DMS 273 (cell line): ENCODE measurements around the gene MCL1.
"Not testable (repeated sequence)": the region's sequence is repeated elsewhere in the genome, so short reads cannot be mapped to it uniquely, and the experiment has no call there.

Experiments
- DNase-seq: peaks from one replicate; lab custom pipeline; 2025; ENCODE audit not compliant: unreplicated experiment; lab: John Stamatoyannopoulos, UW

Gene MCL1

DNA sequence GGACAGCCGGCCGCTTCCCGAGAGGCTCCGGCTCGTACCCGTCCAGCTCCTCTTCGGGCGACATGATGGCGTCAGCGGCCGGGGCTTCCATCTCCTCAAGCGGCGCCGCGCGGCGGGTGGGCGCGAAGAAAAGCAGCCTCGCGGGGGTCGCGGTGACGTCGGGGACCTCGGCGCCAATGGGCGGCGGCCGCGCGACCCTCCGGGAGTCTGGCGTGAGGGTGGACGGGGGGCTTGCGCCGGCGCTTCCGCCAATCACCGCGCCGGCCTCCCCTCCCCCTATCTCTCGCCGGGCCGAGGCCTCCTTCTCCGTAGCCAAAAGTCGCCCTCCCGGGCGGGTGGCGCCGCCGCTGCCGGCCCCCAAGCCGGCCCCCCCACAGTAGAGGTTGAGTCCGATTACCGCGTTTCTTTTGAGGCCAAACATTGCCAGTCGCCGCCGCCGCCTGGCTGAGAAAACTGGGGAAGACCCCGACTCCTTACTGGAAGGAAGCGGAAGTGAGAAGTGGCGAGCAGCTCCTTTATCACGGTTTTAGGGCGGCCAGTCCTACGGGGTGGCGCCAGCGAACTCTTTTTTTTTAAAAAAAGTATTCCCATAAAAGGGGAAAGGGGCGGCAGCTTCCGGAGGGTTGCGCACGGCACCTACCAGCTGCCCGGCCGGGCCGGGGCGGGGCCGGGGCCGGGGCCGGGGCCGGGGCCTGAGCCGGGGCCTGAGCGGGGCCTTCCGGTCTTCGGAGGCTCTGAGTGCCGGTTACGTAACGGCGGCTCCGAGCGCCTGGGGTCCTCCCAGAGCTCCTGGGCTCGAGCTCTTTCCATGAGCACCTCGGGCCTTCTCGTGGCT lies at the start of gene MCL1:
Gene MCL1, minus strand, starts transcription at position 501 of the 835 bp plus-strand sequence. Its CDS starts 80 bp downstream, at position 421.
- DNase-seq: peak; percentile 100

DNA sequence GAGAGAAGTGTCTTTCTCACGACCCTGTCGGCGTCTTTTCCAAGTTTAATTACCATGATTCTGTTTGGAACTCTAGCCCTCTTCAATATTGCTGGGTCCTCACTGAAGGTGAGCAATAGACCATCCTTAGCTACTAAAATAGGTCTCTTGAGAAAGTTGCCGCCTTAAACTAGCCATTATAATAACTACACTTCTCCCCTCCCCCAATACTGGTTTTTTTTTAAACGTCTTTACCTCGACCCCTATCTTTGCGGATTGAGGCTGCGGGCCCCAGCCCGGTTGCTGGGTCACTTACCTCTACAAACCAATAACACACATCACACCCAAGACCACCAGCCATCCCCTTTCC lies 49.3 kb upstream of the MCL1 start:
- no peak for DNase-seq

DNA sequence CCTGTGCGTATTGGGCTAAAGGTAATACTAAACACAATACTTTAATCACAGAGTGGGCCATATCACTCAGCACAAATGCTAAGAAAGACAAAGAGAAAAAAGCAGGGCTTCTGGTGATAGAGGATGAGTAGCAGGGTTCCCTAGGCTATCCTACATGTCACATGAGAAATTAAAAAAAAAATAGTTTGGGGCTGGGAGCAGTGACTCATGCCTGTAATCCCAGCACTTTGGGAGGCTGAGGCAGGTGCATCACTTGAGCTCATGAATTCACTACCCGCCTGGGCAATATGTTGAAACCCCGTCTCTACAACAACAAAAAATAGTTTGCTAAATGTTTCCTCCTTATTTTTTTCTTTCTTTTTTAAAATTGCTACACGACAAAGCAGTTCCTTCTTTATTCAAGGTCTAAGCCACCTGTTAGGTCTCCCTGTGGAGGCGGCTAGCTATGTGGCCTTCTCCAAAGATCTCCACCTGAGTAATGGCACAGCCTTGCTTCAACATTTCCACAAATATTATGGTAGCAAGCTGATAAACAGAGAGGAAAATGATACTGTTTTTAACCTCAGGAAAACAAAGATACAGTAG lies 48.5 kb upstream of the MCL1 start:
- DNase-seq: no peak

DNA sequence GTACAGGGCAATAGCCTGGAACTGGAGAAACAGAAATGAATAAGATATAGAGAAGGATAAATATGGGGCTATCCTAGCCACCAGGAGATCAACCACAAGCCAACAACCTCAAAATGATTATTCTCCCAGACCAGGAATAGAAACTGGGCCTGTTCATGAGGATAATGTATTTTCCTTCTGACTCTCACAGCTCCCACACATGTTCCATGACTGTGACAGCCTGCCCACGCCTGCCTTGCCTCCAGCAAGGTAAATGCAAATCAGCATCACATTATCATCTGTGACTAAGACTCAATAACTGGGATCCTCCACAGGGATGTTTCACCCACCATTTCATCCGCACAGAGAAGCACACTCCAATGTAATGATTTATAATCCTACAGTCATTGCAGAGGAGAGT lies 46.7 kb upstream of the MCL1 start:
- DNase-seq: no peak

DNA sequence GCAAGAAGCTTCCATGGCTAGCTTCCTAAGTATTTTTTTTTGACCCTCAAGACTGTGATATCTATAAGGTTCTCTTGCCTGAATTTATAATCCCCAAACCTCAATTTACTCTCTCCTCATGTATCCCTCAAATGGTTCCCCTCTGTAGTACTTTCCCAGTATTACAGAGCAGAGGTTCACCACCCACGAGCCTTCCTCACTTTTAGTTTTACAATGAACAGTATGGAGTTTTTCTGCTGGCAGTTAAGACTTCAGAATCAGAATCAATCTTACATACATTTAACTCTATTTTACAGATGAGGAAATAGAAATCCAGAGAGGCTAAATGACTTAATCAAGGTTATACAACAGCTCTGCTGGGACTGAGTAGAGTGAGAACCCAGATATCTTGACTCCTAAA lies 45.1 kb upstream of the MCL1 start:
- not testable (repeated sequence) for DNase-seq

DNA sequence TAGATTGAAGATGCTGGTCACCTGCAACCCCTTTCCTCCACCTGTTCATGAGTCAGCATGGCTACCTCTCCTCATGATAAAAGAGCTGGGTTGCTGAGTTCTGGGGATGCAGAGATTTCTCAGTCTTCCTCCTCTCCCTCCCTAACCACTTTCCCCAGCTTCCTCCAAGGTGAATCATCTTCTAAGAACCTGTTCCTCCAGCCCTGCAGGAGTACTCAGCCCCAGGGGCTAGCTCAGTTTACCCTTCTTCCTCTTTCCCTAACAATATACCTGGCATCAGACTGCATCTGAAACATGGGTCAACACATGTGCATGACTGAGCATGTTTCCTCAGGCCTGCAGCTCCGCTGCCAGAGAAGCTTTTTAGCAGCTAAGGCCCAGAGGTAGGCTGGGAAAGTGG lies 44.7 kb upstream of the MCL1 start:
- DNase-seq: not testable (repeated sequence)

DNA sequence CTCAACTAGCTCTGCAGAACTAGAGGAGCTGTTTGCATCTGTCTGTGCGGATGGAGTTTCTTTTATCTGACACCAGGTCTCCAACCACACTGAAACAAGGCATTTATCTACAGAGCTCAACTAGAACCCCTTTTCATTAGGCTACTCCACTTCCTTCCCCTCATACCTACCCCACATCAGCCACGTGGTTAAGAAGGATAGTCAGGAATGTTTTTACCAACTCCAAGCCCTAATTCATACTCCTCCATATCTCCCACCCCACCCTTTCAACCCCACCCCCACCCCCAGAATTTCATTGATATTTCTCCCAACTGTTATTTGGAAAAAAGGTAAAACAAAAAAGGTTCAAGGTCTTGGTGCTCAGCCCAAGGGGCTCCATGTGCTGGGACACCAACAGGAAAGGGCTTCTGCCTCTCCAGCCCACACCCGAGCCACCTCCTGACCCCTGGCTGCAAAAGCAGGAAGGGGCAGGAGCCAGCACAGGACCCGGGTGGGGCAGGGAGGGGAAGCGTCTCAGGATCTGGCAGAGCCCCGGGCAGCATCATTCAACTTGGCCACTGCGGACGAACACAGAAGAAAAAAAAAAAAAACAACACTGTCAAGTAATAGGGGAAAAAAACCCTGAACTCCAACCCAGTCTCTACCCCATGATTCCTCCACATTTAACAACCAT lies 43.0 kb upstream of the MCL1 start:
- DNase-seq: no peak

DNA sequence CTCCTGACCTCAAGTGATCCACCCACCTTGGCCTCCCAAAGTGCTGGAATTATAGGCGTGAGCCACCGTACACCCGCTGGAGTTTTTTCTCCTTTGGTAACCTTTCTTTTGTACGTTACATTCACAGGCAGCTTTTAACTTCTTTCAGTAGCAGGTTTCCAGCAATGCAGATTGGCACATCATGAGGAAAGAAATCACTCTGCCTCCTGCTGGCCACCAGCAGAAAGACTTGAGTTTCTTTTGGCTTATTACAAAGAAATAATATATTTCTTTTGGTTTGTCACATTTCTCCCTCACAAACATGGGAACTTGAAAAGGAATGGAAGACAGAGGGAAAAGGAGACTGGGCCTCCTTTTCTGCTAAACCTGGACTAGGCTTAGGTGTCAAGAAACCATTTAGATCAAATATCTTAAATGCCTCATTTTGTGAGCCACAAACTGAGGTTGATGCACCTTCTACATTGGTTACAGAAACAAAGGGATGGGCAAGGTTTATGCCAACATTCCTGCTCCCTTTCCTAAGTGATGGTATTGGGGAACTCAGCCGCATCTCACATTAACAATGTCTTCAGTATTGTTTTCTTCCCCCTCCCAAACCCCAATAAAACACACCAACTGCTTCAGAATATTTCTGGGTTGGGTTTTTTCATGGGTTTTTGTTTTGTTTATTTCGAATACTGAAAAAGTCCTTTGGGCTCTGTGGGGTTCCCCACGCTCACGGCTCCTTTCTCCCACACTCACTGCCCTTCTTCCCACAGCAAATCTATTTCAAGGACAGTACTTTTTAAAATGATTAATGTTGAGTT lies 42.3 kb upstream of the MCL1 start:
- peak; percentile 99 for DNase-seq

DNA sequence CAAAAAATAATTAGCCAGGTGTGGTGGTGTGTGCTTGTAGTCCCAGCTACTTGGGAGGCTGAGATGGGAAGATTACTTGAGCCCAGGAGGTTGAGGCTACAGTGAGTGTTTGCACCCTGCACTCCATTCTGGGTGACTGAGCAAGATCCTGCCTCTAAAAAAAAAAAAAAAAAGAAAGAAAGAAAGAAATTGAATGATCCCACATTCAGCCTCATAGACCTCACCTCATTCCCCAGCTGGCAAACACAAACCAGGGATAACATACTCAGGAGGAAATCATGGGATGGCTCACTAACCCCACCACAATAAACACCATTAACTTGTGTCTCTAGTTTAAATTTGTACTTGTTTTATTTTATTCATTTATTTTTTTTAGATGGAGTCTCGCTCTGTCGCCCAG lies 41.5 kb upstream of the MCL1 start:
- no peak for DNase-seq

DNA sequence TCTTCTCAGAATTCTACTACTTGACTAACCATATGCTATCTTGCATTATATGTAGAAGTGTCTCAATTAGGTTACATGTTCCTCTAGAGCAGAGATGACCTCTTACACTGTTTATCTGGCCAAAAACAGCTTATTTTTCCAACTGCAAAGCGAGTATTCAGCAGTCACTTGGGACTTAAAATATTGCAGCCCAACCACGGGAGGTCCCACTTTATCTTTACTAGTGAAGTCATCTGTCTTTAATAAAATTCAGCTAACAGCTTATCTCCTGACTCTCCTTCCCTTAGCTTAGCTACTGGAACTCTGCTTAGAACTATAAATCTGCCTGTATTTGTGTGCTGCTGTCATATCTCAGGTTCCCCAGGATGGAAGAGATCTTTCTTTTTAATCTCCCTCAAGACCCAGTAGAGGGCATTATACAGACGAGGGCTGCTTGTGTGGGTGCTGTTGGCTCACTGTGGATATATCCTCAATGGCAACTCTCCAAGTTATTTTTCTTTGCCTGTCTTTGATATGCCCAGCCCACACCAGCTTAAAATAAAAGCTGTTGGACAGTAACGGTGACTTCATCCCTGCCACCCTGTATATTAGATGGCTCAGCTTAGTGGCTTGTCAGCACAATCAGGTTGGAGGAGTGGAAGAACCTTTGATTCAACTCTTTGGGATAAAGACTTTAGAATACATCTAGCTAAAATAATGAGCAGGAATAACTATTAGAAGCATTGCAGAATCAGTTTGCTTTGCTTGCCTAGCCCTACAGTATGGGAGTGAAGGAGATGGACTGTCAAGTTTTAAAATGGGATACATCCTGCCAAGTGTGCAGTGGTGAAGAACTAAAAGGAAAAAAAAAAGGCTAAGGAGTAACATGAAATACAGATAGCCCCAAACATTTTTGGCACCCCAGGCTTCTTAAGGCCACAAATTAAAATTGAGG lies 40.4 kb upstream of the MCL1 start:
- peak; percentile 99 for DNase-seq

DNA sequence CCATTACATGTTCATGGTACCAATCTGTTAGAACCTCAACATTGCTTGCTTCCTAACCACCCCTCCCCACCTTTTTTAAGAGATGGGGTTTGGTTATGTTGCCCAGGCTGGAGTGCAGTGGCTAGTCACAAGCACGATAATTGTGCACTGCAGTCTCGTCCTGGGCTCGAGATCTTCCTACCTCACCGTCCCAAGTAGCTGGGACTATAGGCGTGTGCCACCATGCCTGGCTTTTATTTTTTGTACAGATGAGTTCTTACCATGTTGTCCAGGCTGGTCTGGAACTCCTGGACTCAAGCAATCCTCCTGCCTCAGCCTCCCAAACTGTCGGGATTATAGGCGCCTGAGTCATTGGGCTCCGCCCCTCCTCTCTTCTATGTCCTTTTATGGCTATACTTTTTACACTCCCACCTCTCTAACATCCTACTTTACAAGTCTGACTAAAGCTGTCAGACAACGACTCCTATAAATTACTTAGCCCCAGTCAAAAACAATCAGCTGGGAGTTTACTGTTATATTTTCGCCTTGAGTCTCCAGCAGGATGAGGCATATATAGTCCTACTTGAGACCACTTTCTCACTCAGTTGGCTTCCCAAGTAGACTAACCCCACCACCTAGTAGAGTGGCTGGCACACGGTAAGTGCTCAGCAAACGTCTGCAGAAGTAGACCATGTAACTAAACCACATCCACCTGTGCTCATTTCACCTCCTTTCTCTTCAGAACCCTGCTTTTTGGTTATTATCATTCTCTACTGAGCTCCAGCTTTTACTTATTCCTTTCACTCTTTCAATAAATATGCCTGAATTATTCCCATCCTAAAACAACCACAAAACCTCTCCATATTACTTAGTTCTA lies 36.2 kb upstream of the MCL1 start:
- peak; percentile 90 for DNase-seq

DNA sequence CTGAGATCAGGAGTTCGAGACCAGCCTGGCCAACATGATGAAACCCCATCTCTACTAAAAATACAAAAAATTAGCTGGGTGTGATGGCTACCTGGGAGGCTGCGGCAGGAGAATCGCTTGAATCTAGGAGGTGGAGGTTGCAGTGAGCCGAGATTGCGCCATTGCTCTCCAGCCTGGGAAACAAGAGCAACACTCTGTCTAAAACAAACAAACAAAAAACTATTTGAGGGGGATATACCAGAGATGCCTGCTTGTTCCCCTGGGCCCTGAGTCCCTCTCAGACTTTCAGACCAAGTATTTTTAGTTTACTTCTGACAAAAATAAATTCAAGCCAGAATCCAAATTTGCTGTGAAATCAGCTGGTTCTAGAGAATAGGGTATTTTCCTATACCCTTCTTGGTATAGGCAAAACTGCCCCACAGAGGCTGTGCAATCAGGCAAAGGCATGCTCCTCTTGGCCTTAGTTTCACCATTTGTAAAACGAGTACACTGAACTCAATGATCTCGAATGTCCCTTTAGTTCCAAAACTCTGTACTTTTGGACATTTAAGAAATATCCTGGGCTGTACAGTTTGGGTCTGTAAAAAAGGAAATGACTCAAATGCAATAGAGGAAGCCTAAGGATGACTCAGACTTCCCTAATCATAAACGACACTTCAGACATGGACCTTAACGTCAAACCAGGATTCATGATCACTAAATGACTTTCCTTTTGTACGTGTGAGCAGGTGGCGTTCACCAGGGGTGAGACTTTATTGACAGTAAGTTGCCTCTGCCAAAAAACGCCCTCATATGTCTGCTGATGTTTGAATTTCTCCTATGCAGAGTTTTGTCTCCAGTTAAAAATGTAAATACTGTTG lies 33.9 kb upstream of the MCL1 start:
- peak; percentile 97 for DNase-seq

DNA sequence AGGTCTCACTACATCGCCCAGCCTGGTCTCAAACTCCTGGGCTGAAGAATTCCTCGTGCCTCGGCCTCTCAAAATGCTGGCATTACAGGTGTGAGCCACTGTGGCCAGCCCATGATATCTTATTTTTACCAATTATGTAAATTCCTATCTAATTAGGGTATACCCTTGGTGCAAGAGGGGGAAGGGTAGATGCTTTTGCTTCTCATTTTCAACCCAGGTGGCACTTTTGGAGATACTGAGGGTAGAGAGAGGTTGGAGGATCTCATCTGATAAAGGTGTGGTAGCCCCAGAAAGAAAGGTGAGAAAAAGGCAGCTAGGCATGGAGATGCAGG lies 32.6 kb upstream of the MCL1 start:
- no peak for DNase-seq

DNA sequence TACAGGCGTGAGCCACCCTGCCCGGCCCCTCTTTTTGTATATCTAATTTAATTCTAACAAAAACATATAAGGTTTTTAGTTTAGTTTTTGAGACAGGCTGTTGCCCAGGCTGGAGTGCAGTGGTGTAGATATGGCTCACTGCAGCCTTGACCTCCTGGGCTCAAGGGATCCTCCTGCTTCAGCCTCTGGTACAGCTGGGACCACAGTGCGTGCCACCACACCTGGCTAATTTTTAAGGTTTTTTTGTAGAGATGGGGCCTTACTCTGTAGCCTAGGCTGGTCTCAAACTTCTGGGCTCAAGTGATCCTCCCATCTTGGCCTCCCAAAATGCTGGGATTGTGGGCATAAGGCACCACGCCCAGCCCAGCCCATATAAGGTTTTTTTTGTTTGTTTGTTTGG lies 31.2 kb upstream of the MCL1 start:
- DNase-seq: no peak

DNA sequence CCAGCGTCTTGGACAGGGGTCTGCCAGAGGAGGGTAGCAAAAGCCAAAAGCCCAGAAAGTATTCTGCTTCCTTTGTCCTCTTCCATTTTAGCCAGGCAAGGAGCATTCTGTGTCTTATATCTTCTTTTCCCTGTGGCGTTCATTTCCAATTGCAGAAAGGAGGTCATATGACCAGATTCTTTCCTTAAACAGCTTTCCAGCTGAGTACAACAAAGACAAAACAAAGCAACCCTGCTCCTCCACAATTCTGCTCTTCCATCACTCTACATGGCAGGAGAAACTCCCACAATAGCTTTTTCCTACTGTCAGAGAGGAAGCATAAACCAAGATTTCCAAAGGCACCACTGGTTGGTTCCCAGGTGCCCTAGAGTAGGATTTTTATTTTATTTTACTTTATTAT lies 30.3 kb upstream of the MCL1 start:
- DNase-seq: no peak

DNA sequence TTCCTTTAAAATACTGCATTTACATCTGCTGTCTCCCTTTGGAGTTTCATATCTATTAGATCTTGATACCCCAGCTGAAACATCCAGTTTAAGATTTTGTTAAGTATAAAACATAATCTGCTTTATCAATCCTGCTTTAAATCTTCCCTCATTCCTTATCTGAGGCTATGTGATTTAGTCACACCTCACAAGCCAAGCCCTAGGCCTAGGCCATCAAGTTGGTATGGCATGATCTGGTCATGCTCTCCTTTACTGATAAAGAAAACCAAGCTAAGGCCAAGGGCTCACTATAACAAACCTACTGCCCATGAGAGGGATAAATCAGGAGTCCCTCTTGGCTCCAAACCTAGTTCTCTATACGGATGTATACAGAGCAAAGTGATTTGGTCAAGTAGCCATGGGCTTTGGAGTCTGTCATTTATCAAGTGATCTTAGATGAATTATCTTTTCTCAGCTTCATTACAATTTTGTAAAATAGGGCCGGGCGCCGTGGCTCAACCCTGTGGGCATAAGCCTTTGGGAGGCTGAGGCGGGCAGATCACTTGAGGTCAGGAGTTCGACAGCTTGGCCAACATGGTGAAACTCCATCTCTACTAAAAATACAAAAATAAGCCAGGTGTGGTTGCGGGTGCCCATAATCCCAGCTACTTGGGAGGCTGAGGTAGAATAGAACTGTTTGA lies 27.2 kb upstream of the MCL1 start:
- no peak for DNase-seq

DNA sequence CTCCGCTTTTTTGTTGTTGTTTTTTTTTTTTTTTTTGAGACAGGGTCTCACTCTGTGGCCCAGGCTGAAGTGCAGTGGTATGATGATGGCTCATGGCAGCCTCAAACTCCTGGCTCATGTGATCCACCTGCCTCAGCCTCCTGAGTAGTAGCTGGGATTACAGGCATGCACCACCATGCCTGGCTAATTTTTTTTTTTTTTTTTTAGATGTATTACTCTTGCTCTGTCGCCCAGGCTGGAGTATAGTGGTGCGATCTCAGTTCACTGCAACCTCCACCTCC lies 26.0 kb upstream of the MCL1 start:
- DNase-seq: not testable (repeated sequence)

DNA sequence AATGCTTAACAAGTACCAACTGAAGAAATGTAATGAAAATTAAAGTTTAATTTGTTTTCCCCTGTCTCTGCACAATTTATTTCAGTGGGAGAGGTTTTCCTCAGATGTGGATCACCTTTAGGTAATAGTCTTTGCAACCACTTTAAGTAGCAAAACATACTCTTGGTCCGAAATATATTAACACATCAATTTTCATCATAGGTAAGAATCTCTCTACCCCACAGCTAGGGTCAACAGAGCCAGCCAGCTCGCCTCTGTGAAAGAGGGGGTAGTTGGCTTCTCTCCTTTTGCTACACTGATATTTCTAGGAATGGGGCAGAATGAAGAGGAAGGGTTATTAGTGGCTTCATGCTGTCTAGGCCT lies 24.8 kb upstream of the MCL1 start:
- DNase-seq: no peak
